CD1c-positive myeloid dendritic cell (primary cell): ENCODE data around the gene IRF2BP2.

Experiments used
- DNase-seq: peaks from one replicate; pipeline ENCODE4 v3.0.0-alpha.2; 2016; ENCODE audit errors: extremely low spot score

Gene IRF2BP2

GRCh38 chr1:234583755-234584419, 26.1 kb downstream of the IRF2BP2 start:
- peak; percentile 16 for DNase-seq

- no peak for DNase-seq
These were observed 27.2 kb downstream of the IRF2BP2 start for GRCh38 chr1:234582681-234583301.

GRCh38 chr1:234582186-234582585, 27.8 kb downstream of the IRF2BP2 start:
- DNase-seq = no peak

GRCh38 chr1:234581063-234581714, 28.8 kb downstream of the IRF2BP2 start:
- DNase-seq = no peak

GRCh38 chr1:234579967-234580366, 30.0 kb downstream of the IRF2BP2 start:
- peak; percentile 70 for DNase-seq

GRCh38 chr1:234578735-234579134, 31.2 kb downstream of the IRF2BP2 start:
- no peak for DNase-seq

- no peak for DNase-seq
These were observed 31.9 kb downstream of the IRF2BP2 start for GRCh38 chr1:234578087-234578486.

- DNase-seq = peak; percentile 53
These were observed 36.2 kb downstream of the IRF2BP2 start for GRCh38 chr1:234573711-234574299.

- no peak for DNase-seq
These were observed 37.0 kb downstream of the IRF2BP2 start for GRCh38 chr1:234572966-234573365.

GRCh38 chr1:234571702-234572101, 38.3 kb downstream of the IRF2BP2 start:
- DNase-seq = no peak

- no peak for DNase-seq
These were observed 39.5 kb downstream of the IRF2BP2 start for GRCh38 chr1:234570329-234571120.

- DNase-seq = no peak
These were observed 41.6 kb downstream of the IRF2BP2 start for GRCh38 chr1:234568345-234568744.

- no peak for DNase-seq
These were observed 44.8 kb downstream of the IRF2BP2 start for GRCh38 chr1:234565132-234565531.

- no peak for DNase-seq
These were observed 45.6 kb downstream of the IRF2BP2 start for GRCh38 chr1:234564035-234565029.

- no peak for DNase-seq
These were observed 47.6 kb downstream of the IRF2BP2 start for GRCh38 chr1:234562334-234562733.

GRCh38 chr1:234561319-234561718, 48.7 kb downstream of the IRF2BP2 start:
- no peak for DNase-seq

GRCh38 chr1:234559902-234560676, 49.9 kb downstream of the IRF2BP2 start:
- DNase-seq = no peak

GRCh38 chr1:234559152-234559901, 50.7 kb downstream of the IRF2BP2 start:
- DNase-seq = no peak

- DNase-seq = no peak
These were observed 51.6 kb downstream of the IRF2BP2 start for GRCh38 chr1:234558330-234558836.
